Astrocyte of the hippocampus (primary cell): ENCODE measurements around the gene COMMD10.

ENCODE experiments used
- DNase-seq: peaks from one replicate; pipeline ENCODE4 v3.0.0; 2011; ENCODE audit warnings: low read depth, low spot score

The COMMD10 gene

GRCh38 chr5:116291271-116291670 lies 206.4 kb downstream of the COMMD10 start:
- peak; percentile 11 for DNase-seq

GRCh38 chr5:116292321-116292720 lies 207.5 kb downstream of the COMMD10 start:
- no peak for DNase-seq

GRCh38 chr5:116296335-116297072 lies 211.7 kb downstream of the COMMD10 start:
- DNase-seq = no peak

GRCh38 chr5:116297296-116297814 lies 212.5 kb downstream of the COMMD10 start:
- DNase-seq = no peak

GRCh38 chr5:116299746-116300640 lies 215.2 kb downstream of the COMMD10 start:
- no peak for DNase-seq

GRCh38 chr5:116301110-116301509 lies 216.3 kb downstream of the COMMD10 start:
- DNase-seq = no peak

GRCh38 chr5:116303340-116303739 lies 218.5 kb downstream of the COMMD10 start:
- no peak for DNase-seq

- no peak for DNase-seq
These were observed 219.0 kb downstream of the COMMD10 start for GRCh38 chr5:116303810-116304209.

GRCh38 chr5:116305899-116306298 lies 221.1 kb downstream of the COMMD10 start:
- no peak for DNase-seq

GRCh38 chr5:116306846-116307245 lies 222.0 kb downstream of the COMMD10 start:
- no peak for DNase-seq

GRCh38 chr5:116308391-116308790 lies 223.6 kb downstream of the COMMD10 start:
- DNase-seq = no peak

GRCh38 chr5:116313366-116313765 lies 228.5 kb downstream of the COMMD10 start:
- DNase-seq = no peak

GRCh38 chr5:116315531-116315930 lies 230.7 kb downstream of the COMMD10 start:
- no peak for DNase-seq

GRCh38 chr5:116318091-116318854 lies 233.4 kb downstream of the COMMD10 start:
- DNase-seq = no peak

- peak; percentile 58 for DNase-seq
These were observed 235.7 kb downstream of the COMMD10 start for GRCh38 chr5:116320486-116320885.

GRCh38 chr5:116329503-116329902 lies 244.7 kb downstream of the COMMD10 start:
- no peak for DNase-seq

- no peak for DNase-seq
These were observed 256.0 kb downstream of the COMMD10 start for GRCh38 chr5:116340799-116341198.
